Activated T-helper 1 cell treated with anti-CD3 and anti-CD28 coated beads, Interleukin-2, amount 50 U/mL, for 16 hours (primary cell): ENCODE results near the gene SERTAD2.

Experiments
- DNase-seq, 2 donors: peaks; one replicate each; pipeline ENCODE4 v3.0.0-alpha.2; 2020; ENCODE audit warnings: low read depth in 1 of 2, low spot score in 1 of 2

Gene SERTAD2

GRCh38 chr2:64675860-64676259 lies 22.1 kb upstream of the SERTAD2 start:
- peak in 1 of 2 donors; percentile 49 for DNase-seq

GRCh38 chr2:64672708-64673107 lies 19.0 kb upstream of the SERTAD2 start:
- DNase-seq = no peak

- DNase-seq = no peak
Measured at GRCh38 chr2:64670047-64670446, 16.3 kb upstream of the SERTAD2 start.

GRCh38 chr2:64669288-64669687 lies 15.6 kb upstream of the SERTAD2 start:
- no peak for DNase-seq

GRCh38 chr2:64668542-64668941 lies 14.8 kb upstream of the SERTAD2 start:
- no peak for DNase-seq

- DNase-seq = no peak
Measured at GRCh38 chr2:64667535-64667934, 13.8 kb upstream of the SERTAD2 start.

GRCh38 chr2:64666810-64667438 lies 13.2 kb upstream of the SERTAD2 start:
- no peak for DNase-seq

GRCh38 chr2:64665709-64666108 lies 12.0 kb upstream of the SERTAD2 start:
- no peak for DNase-seq

GRCh38 chr2:64663402-64663801 lies 9.7 kb upstream of the SERTAD2 start:
- DNase-seq = no peak

- no peak for DNase-seq
Measured at GRCh38 chr2:64661741-64662169, 8.0 kb upstream of the SERTAD2 start.

- DNase-seq = no peak
Measured at GRCh38 chr2:64659252-64659651, 5.5 kb upstream of the SERTAD2 start.

GRCh38 chr2:64658269-64658668 lies 4.6 kb upstream of the SERTAD2 start:
- no peak for DNase-seq

- DNase-seq = no peak
Measured at GRCh38 chr2:64657411-64657810, 3.7 kb upstream of the SERTAD2 start.

- DNase-seq = no peak
Measured at GRCh38 chr2:64656379-64656778, 2.7 kb upstream of the SERTAD2 start.

GRCh38 chr2:64655873-64656272 lies 2.2 kb upstream of the SERTAD2 start:
- DNase-seq = no peak

- DNase-seq = no peak
Measured at GRCh38 chr2:64655018-64655664, 1.4 kb upstream of the SERTAD2 start.

GRCh38 chr2:64654063-64654811 lies 524 bp upstream of the SERTAD2 start:
- DNase-seq = peak; percentile 32 to 44

- no peak for DNase-seq
Measured at GRCh38 chr2:64652231-64653108, 1.2 kb downstream of the SERTAD2 start.

- no peak for DNase-seq
Measured at GRCh38 chr2:64651590-64651989, 2.1 kb downstream of the SERTAD2 start.

- no peak for DNase-seq
Measured at GRCh38 chr2:64650722-64651338, 2.9 kb downstream of the SERTAD2 start.

GRCh38 chr2:64650296-64650695 lies 3.4 kb downstream of the SERTAD2 start:
- DNase-seq = no peak
